Uterus (tissue), 4 donors: ENCODE measurements around the gene CCNYL1. TPM values are rescaled to one million over a fixed set of nuclear protein-coding genes. Genes with fewer than 3 reads are reported as not detected.

Experiments used
- DNase-seq, 2 donors: peaks; one replicate each; pipeline ENCODE4 v3.0.0-alpha.2; 2019 to 2020
- H3K27ac ChIP-seq, 2 donors: fragments of 200-600 bp; sonication (generic); 1 replicate in 1 of 2; 2 replicates in 1 of 2; pipeline ENCODE4 v1.5.1; 2016 to 2018
- H3K27me3 ChIP-seq, 2 donors: fragments of 200-600 bp; sonication (generic); one replicate each; pipeline ENCODE4 v1.5.1; 2018 to 2019; ENCODE audit warnings: control low read depth in 1 of 2
- H3K36me3 ChIP-seq, 2 donors: fragments of 200-600 bp; sonication (generic); one replicate each; pipeline ENCODE4 v1.5.1; 2019; ENCODE audit warnings: control low read depth in 1 of 2
- H3K4me1 ChIP-seq, 2 donors: fragments of 200-600 bp; sonication (generic); one replicate each; pipeline ENCODE4 v1.5.1; 2018 to 2019; ENCODE audit warnings: control low read depth in 1 of 2
- H3K4me3 ChIP-seq, 2 donors: fragments of 200-600 bp; sonication (generic); 1 replicate in 1 of 2; 2 replicates in 1 of 2; pipeline ENCODE4 v1.5.1; 2018 to 2019; ENCODE audit warnings: mild to moderate bottlenecking in 1 of 2
- H3K9me3 ChIP-seq, 2 donors: fragments of 200-600 bp; sonication (generic); one replicate each; pipeline ENCODE4 v1.5.1; 2019; ENCODE audit warnings: control low read depth in 1 of 2
- CTCF ChIP-seq, 4 experiments: fragments of 200-600 bp in 2 of 4; fragments of 450-650 bp in 2 of 4; sonication (generic) in 2 of 4; IDR thresholded peaks; one replicate each; pipeline ENCODE4 v1.5.1; 2016 to 2019; ENCODE audit warnings: antibody characterized with exemption in 4 of 4, mild to moderate bottlenecking in 2 of 4, moderate library complexity in 1 of 4
- POLR2A ChIP-seq, 2 donors: fragments of 450-650 bp; IDR thresholded peaks; one replicate each; pipeline ENCODE4 v1.6.1; 2016; ENCODE audit warnings: antibody characterized with exemption in 2 of 2, mild to moderate bottlenecking in 1 of 2, moderate library complexity in 1 of 2
- intact Hi-C: fragments of 100-400 bp; cut with DNase I; formaldehyde crosslinking; loops from one replicate; pipeline ENCODE4 v1.15.1; 2023; ENCODE audit warnings: low total_unique reads
- total RNA-seq, 4 donors: library from RNA; depleted of rRNA in 3 of 4; stranded (reverse); fragments of >200 nt in 3 of 4; gene quantifications; one replicate each; pipeline versions ENCODE4 v1.1.0 to v1.2.4, GENCODE V29; 2014 to 2023
- donor health status: DM: yes; HTN: yes; CAD: no.

Gene CCNYL1
- total RNA-seq, 4 donors from 2014 or later: 4.1 to 32.6 (median 15.7) TPM

GRCh38 chr2:207772081-207772843 lies 60.8 kb downstream of the CCNYL1 start:
- no peak for TF ChIP-seq CTCF (IDR thresholded peaks at IDR 0.05)
- TF ChIP-seq POLR2A (IDR thresholded peaks at IDR 0.05): no peak
- DNase-seq: peak; percentile 20 to 23
- peaks cover 0 to 4% of the 10 kb centered on the region in 2 donors for H3K4me1 ChIP-seq
- H3K36me3 ChIP-seq: no peaks in the 10 kb centered on the region
- H3K9me3 ChIP-seq: no peaks in the 10 kb centered on the region
- no peak overlapping the region for H3K4me3 ChIP-seq
- intact Hi-C loops: no loop called here
- no peak overlapping the region for H3K27ac ChIP-seq
- H3K27me3 ChIP-seq: no peaks in the 10 kb centered on the region

- no peak for DNase-seq
- H3K9me3 ChIP-seq: no peaks in the 10 kb centered on the region
- H3K4me1 ChIP-seq: peaks cover 0 to 4% of the 10 kb centered on the region in 2 donors
- H3K27ac ChIP-seq: no peak overlapping the region
- no peak for TF ChIP-seq CTCF (IDR thresholded peaks at IDR 0.05)
- TF ChIP-seq POLR2A (IDR thresholded peaks at IDR 0.05): no peak
- no peaks in the 10 kb centered on the region for H3K27me3 ChIP-seq
- no peak overlapping the region for H3K4me3 ChIP-seq
- H3K36me3 ChIP-seq: no peaks in the 10 kb centered on the region
- intact Hi-C loops: no loop called here
These were observed 61.4 kb downstream of the CCNYL1 start for GRCh38 chr2:207772844-207773205.

- DNase-seq: no peak
- H3K4me3 ChIP-seq: no peak overlapping the region
- no peaks in the 10 kb centered on the region for H3K4me1 ChIP-seq
- TF ChIP-seq POLR2A (IDR thresholded peaks at IDR 0.05) (no peak), CTCF (IDR thresholded peaks at IDR 0.05) (no peak)
- no peaks in the 10 kb centered on the region for H3K9me3 ChIP-seq
- no peaks in the 10 kb centered on the region for H3K36me3 ChIP-seq
- intact Hi-C loops: no loop called here
- H3K27me3 ChIP-seq: no peaks in the 10 kb centered on the region
- H3K27ac ChIP-seq: no peak overlapping the region
These were observed 64.0 kb downstream of the CCNYL1 start for GRCh38 chr2:207775473-207775872.

- Histone ChIP-seq H3K27ac (no peak overlapping the region), H3K4me3 (no peak overlapping the region), H3K36me3 (no peaks in the 10 kb centered on the region), H3K27me3 (no peaks in the 10 kb centered on the region), H3K9me3 (no peaks in the 10 kb centered on the region), H3K4me1 (no peaks in the 10 kb centered on the region)
- no peak for DNase-seq
- intact Hi-C loops: no loop called here
- TF ChIP-seq CTCF (IDR thresholded peaks at IDR 0.05): no peak
- no peak for TF ChIP-seq POLR2A (IDR thresholded peaks at IDR 0.05)
These were observed 65.7 kb downstream of the CCNYL1 start for GRCh38 chr2:207777124-207777523.

GRCh38 chr2:207778298-207778882 lies 67.0 kb downstream of the CCNYL1 start:
- intact Hi-C loops: no loop called here
- Histone ChIP-seq H3K27me3 (no peaks in the 10 kb centered on the region), H3K27ac (no peak overlapping the region), H3K4me3 (no peak overlapping the region), H3K4me1 (no peaks in the 10 kb centered on the region), H3K36me3 (no peaks in the 10 kb centered on the region), H3K9me3 (no peaks in the 10 kb centered on the region)
- TF ChIP-seq POLR2A (IDR thresholded peaks at IDR 0.05) (no peak), CTCF (IDR thresholded peaks at IDR 0.05) (no peak)
- DNase-seq: no peak
